CD4-positive, alpha-beta T cell treated with Interleukin-17A for 4 hours (primary cell): ENCODE measurements around the gene S1PR1.
A peak's percentile ranks its signal among the peaks of the same experiment; 100 is the strongest.
"Not testable (repeated sequence)": the region's sequence is repeated elsewhere in the genome, so short reads cannot be mapped to it uniquely, and the experiment has no call there.

Source experiments
- DNase-seq: peaks from one replicate; pipeline ENCODE4 v3.0.0-alpha.2; 2020; ENCODE audit warnings: mixed read lengths

S1PR1 gene

GRCh38 chr1:101236516-101237228, at the start of gene S1PR1:
Gene S1PR1, plus strand, starts transcription at chr1:101237019. Its CDS starts 1,966 bp downstream, at chr1:101238985.
- DNase-seq: peak; percentile 87

GRCh38 chr1:101187297-101187696, 49.5 kb upstream of the S1PR1 start:
- DNase-seq: no peak

GRCh38 chr1:101188331-101188730, 48.5 kb upstream of the S1PR1 start:
- no peak for DNase-seq

DNA sequence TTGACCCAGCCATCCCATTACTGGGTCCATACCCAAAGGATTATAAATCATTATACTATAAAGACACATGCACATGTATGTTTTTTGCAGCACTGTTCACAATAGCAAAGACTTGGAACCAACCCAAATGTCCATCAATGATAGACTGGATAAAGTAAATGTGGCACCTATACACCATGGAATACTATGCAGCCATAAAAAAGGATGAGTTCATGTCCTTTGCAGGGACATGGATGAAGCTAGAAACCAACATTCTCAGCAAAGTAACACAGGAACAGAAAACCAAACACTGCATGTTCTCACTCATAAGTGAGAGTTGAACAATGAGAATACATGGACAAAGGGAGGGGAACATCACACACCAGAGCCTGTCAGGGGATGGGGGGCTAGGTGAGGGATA, 47.9 kb upstream of the S1PR1 start:
- not testable (repeated sequence) for DNase-seq

- DNase-seq: no peak
Measured at GRCh38 chr1:101190441-101190840, 46.4 kb upstream of the S1PR1 start.

DNA sequence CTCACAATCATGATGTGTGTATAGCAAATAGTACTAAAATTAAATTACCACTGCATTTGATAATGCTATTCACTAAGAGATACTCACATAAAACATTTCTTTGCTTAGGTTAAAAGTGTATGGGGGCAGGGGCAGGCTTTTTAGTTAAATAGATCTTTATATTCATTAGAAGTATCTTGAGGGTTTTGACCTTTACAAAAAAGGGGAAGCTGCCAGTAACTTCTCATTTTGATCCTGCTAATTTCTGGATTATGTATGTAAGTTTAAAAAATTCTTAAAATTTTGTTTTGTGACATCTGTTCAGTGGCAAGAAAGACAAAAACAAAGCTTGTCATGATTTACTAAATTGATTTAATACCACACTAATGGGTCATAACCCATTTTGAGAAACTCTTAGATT, 45.8 kb upstream of the S1PR1 start:
- DNase-seq: no peak

DNA sequence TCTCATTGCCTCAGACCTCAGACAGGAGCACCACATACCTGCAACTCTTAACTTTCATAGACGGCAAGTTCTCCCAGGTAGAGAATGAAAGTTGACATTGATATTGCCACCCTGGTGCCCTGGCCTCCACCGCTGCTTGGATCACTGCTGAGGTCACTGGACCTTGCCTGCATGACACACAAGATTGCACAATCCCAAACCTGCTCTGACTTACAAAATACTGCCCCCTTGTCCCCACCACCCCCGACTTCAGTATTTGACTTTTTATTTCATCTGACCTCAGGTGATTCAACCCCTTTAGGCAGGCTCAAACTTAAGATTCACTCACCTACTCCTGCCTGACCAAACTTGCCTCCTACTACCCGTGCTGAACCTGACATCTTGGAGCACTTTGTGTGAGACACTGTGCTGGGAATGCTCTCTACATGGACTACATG, 43.1 kb upstream of the S1PR1 start:
- no peak for DNase-seq

- DNase-seq: no peak
Measured at GRCh38 chr1:101194746-101195145, 42.1 kb upstream of the S1PR1 start.

DNA sequence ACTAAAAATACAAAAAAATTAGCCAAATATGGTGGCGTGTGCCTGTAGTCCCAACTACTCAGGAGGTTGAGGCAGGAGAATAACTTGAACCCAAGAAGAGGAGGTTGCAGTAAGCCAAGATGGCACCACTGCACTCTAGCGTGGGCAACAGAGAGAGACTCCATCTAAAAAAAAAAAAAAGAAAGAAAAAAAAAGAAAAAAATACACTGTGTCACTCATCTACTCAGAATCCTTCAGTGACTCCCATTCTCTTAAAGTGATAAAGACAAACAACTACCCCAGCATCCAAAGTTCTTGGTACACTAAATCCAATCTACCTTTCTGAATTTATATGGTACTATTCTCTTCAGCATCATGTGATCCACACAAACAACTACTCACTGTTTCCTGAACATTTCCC, 40.2 kb upstream of the S1PR1 start:
- no peak for DNase-seq

DNA sequence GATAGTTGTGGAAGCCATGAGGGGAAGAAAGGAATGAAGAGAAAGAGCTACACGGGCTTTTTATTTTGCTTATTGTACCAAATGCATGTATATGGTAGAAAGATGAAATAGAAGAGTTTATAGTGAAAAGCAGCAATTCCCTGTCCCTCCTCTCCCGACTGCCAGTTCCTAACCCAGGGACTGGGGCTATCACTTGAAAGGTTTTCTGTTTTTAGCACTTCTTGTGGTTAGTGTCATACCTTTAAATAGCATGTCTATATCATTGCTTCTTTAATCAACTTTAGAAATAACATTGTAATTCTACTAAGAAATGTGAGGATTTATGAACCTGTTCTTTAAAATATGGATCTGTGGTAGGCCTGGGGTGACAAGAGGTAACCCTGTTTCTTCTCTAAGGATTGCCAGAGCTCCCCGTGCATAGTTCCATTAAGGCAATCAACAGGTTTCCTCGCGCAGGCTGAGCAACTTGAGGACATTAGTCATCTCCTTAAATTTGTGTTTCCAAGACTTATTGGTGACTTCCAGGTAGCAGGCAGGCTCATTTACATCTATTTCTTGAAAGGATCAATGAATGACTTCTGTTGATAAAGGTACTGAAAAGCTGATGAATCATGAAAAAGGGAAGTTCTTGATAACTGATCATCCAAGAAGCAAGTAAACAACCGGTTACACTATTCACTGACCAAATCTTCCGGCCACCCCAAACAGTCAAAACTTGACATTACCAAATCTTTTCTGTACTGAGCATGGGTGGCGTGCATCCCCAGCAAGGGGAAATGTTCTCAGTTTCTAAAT, 37.8 kb upstream of the S1PR1 start:
- no peak for DNase-seq

DNA sequence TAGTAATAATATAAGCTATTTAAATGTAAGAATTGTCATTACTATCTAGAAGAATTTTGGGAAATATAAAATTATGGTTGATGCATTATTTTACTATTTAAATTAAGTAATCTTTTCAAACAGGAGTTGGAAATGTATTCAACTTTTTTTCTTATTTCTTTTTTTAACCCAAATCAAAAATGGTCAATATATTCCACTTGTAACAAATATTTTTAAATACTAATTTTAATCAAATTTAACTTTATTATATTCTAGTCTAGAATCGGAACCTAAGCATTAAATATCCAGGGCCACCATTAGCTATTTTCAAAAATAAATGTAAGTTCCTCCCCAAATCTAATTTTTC, 37.2 kb upstream of the S1PR1 start:
- no peak for DNase-seq

DNA sequence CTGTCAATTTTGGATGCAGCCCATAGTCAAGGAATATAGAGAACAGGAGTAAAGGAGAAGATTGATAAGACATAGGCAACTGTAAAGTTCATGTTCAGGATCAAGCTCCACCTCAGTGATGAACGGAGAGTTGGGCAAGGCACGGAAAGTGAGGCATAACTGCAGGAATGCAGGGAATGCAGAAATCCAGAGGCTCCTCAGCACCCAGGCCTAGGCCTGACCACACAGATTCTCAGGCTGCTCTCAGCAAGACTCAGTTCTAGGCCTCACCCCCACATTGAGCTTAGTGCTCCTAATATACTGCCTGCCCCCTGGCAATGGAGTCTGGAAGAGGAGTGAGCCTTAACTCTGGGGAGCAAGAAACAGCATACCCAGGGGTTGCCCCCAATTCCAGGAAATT, 36.3 kb upstream of the S1PR1 start:
- DNase-seq: no peak

- DNase-seq: no peak
Measured at GRCh38 chr1:101203820-101204540, 32.8 kb upstream of the S1PR1 start.

DNA sequence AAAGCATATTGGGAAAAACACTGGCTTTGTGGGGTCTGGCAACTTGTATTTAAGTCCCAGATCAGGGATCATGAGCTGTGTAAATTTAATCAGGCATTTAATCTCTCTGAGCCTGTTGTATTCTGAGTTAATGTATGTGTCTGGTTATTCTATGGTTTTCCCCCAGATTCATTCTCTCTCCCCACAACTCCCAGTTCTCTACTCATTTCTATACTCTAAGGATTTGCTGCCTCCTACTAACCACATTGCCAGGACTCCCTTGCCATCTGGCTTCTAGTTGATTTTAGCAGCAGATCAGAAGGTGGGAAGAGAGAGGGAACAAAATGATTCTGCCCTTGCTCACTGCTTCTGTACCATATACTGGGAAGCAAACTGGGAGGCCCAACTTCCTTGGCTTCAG, 31.4 kb upstream of the S1PR1 start:
- DNase-seq: no peak

- DNase-seq: not testable (repeated sequence)
Measured at GRCh38 chr1:101206139-101206538, 30.7 kb upstream of the S1PR1 start.

GRCh38 chr1:101207271-101207670, 29.5 kb upstream of the S1PR1 start:
- not testable (repeated sequence) for DNase-seq

DNA sequence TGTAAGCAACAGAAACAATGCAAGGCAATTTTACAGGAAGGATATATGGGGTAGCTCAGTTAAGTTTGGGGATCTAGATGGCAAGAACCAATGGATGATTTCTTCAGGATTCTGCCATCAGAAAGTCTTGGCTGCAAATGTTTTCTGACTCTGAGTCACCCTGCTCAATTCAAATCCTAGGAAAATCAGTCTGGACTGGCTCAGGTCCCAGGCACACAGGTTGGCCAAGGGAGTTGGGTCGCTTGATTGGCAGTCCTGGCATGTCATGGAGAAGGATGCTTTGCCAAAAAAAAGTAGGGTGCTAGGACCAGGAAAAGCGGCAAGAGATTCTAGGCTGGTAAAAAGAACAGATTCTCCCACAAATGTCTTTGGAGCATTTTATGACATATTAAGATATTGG, 28.9 kb upstream of the S1PR1 start:
- DNase-seq: no peak

- DNase-seq: no peak
Measured at GRCh38 chr1:101215363-101216011, 21.3 kb upstream of the S1PR1 start.

- DNase-seq: no peak
Measured at GRCh38 chr1:101216623-101217022, 20.2 kb upstream of the S1PR1 start.

DNA sequence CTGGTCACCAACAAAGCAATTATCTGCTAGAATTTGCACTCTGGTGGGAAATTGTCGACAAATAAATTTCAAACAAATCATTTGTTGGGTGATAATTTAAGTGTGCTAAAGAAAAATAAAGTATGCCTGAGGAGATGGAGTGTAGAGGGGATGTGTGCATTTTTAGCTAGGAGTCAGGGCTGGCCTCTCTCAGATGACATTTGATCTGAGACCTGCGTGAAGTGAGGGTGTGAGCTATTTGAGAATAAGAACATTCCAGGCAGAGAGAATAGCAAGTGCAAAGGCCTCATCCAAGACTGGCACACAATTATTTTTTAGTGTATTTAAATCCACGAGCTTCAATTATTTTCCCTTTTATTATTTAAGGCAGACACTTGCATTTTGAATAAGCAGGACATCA, 19.7 kb upstream of the S1PR1 start:
- no peak for DNase-seq

DNA sequence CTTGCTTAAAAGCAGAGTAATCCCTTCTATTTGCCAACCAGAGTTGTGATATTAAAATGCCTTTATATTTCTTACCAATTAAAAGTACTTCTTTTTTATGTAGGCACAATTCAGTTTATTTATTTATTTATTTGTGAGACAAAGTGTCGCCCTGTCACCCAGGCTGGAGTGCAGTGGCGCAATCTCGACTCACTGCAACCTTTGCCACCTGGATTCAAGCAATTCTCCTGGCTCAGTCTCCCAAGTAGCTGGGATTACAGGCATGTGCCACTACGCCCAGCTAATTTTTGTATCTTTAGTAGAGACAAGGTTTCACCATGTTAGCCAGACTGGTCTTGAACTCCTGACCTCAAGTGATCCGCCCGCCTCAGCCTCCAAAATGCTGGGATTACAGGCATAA, 17.9 kb upstream of the S1PR1 start:
- DNase-seq: not testable (repeated sequence)

DNA sequence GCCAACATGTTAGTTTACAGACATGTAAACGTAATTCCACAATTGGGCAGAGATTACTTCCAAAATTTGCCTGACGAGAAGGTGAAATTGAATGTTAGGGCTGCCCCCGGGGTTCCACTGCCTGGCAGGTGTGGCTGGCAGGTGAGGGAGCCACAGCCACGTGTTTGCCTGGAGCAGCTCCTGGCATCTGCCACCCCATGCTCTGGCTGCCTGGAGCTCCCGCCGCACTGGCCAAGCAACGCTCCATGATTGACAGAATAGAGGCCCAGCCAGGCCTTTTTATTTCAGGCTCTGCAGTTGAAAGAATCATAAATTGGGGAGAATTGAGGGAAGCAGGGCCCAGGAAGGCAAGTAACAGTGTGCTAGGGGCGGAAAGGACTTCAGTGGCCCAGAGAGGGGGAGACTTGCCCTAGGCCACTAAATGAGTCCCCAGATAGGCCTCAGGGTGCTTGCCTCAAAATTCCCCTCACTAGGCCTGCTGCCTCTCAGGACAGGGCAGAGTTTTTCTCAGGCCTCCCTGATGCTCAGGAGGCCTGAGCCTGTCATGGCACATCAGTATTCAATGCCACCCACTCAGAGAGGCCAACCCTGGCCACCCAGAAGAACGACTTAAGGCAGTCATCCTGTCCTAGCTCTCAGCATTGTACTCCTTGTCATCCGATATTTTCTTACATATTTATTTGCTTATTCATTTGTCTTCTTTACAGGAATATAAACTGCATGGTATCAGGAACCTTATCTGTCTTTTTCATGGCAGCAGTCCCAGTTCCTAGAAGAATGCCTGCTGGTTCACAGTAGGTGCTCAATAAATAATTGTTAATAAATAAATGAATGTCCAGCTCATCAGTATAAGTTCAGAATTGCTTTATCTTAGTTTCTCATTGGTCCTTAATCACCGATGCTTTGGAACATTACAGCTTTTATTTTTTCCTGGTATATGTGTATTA, 16.6 kb upstream of the S1PR1 start:
- DNase-seq: no peak
